Stimulated activated CD8-positive, alpha-beta memory T cell treated with anti-CD3 and anti-CD28 coated beads, Interleukin-7, amount 100 ng/mL, for 1 hour (primary cell): ENCODE measurements around the gene BCKDHA.
"Not testable (repeated sequence)": the region's sequence is repeated elsewhere in the genome, so short reads cannot be mapped to it uniquely, and the experiment has no call there.

Source experiments
- DNase-seq, 2 donors: peaks; one replicate each; pipeline ENCODE4 v3.0.0-alpha.2; 2020; ENCODE audit warnings: low read depth in 2 of 2

The BCKDHA gene

DNA sequence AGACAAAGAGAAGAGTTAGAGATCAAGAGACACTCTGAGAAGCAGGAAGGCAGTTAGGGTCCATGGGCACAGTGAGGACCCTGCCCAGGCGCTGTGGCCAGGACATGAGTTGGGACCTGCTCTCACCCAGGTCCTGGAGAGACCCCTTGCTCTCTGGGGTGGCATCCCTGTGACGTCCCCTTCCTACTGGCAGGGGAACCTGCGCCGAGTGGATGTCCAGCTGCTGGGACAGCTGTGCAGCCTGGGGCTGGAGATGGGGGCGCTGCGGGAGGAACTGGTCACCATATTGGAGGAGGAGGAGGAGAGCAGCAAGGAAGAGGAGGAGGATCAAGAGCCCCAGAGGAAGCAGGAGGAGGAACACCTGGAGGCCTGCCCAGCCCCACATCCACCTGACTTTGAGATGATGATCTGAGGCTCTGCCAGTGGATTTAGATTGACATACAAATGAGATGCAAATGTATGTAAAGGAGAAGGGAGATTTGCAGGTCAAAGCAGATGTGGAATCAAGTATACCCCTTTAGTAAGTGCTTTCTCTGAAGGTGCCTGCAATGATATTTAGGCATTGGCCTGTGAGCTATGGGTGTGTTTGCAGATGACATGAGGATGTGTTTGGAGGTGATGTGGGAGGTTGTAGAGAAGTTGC lies 46.3 kb downstream of the BCKDHA start:
- DNase-seq, result no peak

DNA sequence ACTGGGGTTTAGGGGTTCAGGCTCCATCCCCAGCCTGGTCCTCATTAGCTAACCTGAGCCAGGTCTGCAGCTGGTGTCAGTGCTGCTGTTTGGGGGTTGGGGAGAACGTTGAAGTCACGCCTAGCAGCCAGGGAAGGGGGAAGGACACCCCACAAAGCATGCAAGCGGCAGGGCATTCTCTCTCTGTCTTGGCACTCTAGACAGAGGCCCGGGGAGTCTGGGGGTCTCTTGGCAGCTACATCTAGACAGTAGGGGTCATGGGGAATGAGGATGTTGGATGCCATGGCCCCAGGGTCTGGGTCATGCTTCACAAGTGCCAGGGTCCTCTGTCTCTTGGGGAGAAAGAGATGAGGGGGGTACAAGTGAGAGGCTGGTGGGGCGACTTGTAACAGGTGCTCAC lies 48.0 kb downstream of the BCKDHA start:
- DNase-seq, result no peak

DNA sequence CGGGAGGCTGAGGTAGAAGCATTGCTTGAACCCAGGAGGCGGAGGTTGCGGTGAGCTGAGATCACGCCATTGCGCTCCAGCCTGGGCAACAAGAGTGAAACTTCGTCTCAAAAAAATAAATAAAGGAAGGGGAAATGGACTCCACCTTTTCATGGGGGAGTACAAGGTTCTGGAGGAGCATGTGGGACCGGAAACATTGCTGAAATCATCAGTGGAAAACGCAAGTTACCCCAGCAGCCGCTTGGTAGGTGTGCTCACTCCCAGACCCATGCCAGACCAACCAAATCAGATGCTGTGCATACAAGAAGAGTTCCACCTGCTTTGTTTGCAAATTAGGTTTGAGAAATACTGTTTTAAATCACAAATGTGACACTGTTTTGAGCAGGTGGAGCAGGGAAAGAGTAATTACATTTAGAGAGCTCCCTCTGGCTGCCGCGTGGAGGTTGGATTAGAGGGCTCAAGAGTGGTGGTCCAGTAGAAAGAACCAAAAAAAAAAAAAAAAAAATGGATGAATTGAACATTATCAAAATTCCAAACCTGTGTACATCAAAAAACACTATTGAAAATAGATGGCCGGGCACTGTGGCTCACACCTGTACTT lies 50.2 kb downstream of the BCKDHA start:
- no peak for DNase-seq

DNA sequence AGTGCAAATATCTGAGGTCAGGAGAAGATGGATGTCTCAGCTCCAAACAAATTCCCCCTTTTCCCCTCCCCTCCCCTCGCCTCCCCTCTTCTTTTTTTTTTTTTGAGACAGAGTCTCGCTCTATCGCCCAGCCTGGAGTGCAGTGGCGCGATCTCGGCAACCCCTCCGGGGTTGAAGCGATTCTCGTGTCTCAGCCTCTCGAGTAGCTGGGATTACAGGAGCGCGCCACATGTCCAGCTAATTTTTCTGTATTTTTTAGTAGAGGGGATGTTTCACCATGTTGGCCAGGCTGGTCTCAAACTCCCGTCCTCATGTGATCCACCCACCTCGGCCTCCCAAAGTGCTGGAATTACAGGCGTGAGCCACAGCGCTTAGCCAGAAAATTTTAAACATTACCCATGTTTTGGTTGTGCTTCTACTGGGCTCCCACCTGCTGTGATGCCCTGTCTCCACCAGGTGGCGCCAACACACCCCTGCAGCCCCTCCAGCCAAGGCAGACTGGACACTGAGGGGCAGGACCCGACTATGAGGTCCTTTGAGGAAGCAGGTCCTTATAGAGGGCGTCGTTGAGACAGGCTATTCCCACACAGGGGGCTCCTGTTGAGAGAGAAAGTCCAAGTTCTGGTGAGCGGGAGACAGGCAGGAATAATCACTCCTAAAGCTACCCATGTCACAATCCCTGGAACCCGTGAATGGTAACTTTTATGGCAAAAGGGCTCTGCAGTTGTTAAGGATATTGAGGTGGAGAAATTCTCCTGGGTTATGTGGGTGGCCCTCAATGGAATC lies 51.7 kb downstream of the BCKDHA start:
- peak; percentile 45 for DNase-seq

DNA sequence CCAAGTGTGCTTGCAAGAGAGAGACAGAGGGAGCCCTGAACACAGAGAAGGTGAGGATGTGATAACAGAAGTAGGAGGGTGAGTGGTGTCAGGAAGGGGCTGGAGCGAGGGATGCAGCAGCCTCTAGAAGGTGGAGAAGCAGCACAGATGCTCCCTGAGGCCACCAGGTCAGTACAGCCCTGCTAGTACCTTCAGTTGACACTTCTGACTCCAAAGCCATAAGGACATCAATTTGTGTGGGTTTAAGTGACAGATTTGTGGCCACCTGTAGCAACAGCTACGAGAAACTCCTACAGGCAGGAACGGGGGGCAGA lies 52.2 kb downstream of the BCKDHA start:
- no peak for DNase-seq

DNA sequence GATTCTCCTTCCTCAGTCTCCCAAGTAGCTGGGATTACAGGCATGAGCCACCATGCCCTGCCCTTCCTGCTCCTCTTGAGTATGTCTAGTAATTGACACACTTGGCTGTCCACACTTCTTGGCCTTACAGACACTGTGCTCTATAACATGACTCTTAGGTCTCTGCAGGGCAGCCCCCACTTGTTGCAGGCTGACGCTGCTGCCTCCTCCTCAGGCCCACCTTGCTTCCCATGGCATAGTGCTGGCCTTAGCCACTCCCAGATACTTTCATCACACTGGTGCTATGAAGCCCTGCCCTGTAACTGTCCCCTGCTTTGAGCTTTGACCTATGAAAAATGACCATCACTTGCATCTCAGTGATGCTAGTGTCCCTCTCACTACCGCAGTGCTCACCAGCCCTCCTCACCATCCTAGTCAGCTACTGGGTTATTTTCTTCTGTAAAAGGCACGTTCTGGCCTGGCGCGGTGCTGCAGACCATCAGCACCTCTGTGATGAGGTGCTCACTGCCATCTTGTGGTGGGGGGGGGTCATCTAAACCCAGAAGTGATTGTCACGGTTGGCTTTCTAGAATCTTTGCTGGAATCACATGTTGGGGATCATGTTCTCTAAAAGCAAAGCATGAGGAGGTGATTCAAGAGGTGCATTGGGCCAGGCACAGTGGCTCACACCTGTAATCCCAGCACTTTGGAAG lies 55.1 kb downstream of the BCKDHA start:
- no peak for DNase-seq

DNA sequence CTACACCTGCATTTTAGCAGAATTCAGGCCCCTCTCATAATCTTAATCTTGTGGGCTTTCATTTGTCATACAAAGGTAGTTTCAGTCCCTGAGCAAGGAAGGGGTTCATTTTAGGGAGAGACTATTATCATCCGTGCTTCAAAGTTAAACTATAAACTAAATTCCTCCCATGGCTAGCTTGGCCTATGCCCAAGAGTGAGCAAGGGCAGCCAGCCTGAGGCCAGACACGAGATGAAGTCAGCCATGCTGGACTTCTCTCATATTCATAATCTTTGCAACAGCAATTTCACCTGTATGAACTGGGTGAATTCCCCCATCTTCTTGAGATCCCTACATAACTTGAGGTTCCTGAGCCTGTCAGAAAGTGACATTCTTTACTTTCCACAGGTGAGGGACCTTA lies 58.3 kb downstream of the BCKDHA start:
- no peak for DNase-seq

DNA sequence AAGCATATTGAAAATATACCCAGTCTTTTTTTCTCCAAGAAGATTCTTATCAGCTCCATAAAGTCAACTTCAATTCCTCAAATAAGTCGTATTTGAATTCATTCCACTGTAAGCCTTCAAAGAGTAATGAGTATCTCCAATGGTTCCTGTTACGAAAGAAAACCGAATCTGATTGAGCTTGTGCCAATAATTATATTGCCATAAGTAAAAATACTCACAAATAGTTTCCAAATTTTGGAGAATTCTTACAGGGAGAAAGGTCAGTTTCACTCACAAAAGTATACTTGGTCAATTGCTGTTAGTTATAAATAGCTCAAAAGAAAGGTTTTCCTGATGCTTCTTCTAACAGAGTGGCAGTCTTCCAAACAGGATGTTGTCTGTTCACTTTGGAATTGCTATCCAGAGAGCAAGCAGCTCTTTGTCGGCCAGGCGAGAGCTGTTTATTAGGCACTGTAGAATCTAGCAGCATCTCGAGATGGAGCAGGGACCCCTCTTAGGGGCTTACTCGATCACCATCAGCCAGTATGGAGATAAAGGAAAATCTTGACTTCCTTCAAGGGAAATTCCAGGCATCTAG lies 58.8 kb downstream of the BCKDHA start:
- DNase-seq, result no peak

DNA sequence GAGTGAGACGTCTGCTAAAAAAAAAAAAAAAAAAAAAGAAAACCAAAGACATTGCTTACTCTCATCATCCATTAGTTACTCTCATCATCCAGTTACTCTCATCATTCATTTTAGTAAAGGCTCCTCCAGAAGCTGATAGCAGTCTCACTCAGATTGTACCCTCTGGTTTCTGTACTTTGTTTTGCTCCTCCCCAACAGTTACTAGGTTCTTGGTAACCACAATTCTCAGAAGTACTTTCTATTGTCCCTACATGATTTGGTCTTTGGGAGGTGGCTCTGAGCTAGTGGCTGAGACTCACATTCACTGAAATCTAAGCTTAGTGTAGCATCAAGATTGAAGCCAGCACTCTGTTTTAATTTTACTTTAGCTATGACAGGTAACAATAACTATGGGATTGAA lies 59.6 kb downstream of the BCKDHA start:
- no peak for DNase-seq

DNA sequence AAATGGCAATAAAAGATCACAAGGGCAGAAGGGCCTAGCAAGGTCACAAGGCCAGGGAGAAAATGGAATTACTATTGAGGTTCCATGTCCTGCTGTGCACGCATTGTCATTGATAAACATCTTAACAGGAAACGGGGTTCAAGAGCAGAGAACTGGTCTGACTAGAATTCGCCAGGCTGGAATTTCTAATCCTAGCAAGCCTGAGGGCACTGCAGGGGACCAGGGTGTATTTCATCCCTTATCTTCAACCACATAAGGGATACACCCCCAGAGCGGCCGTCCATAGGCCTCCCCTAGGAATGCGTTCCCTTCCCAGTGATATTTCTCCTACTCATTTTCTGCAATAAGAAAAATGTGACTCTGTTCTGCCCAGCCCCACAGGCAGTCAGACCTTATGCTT lies 64.9 kb downstream of the BCKDHA start:
- no peak for DNase-seq

DNA sequence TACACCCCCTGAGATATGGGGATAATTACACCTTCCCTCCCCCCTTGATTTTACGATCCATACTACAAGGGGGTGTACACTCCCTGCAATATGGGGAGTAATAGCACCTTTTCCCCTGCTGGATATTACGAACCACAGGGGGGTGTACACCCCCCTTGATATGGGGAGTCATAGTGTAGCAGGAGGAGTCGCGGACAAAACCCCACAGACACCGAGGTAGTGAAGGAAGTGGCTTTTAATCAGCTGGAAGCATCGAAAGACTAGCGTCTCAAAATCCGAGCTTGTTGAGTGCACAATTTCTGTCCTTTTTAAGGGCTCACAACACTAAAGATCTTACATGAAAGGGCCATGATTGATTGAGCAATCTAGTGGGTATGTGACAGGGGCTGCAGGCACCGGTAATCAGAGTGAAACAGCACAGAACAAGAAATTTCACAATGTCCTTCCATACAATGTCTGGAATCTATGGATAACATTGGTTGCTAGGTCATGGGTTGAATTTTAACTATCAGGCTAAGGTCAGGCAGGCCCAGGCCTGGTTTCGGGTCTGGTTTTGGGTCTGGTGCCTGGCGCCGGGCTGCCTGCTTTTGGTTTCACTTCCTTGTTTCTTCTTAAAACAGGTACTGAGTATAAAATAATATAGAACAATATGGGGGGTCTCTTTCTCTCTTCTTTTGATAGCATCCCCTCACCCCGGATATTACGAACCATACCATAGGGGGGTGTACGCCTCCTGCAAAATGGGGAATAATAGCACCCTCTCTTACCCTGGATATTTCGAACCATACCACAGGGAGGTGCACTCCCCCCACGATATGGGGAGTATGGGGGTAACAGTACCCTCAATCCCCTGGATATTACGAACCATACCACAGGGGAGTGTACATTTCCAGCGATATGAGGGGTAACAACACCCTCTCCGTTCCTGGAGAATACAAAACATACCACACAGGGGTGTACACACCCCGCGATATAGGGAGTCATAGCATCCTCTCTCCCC lies 65.9 kb downstream of the BCKDHA start:
- not testable (repeated sequence) for DNase-seq
